ENCODE results near the gene CCDC86.

GRCh38 chr11:60814112-60814511, 27.8 kb upstream of the CCDC86 start:
- no peak for TF ChIP-seq JUND (IDR thresholded peaks at IDR 0.05)
- no peak for TF ChIP-seq TAF1 (IDR thresholded peaks at IDR 0.05; ENCODE audit: borderline replicate concordance, low read depth, low read length)
- no peak for TF ChIP-seq CTCF (IDR thresholded peaks at IDR 0.05)
- TF ChIP-seq POLR2AphosphoS5 (IDR thresholded peaks at IDR 0.05; ENCODE audit: low read depth, low read length), result no peak
- TF ChIP-seq GABPA (IDR thresholded peaks at IDR 0.05; ENCODE audit: low read depth), result no peak
- TF ChIP-seq MXI1 (IDR thresholded peaks at IDR 0.05; ENCODE audit: low read depth, low read length), result no peak
- no peak for TF ChIP-seq PBX3 (IDR thresholded peaks at IDR 0.05)
- no peak for TF ChIP-seq SMC3 (IDR thresholded peaks at IDR 0.05; ENCODE audit: low read depth, low read length)

Data from SK-N-SH (cell line).